Thoracic aorta (tissue), 2 donors: Measurements from ENCODE around the gene CTNNA2. TPM values are rescaled to one million over a fixed set of nuclear protein-coding genes. Genes with fewer than 3 reads are reported as not detected.

Experiments
- ATAC-seq: fragments of 150-250 bp; one replicate; pipeline ENCODE4 v1.8.0; 2017; ENCODE audit warnings: low read depth; ENCODE audit not compliant: insufficient number of reproducible peaks, low FRiP score
- DNase-seq: peaks from one replicate; pipeline ENCODE4 v3.0.0-alpha.2; 2020; ENCODE audit warnings: low spot score
- H3K27ac ChIP-seq, 2 donors: fragments of 200-600 bp; sonication (generic); 1 replicate in 1 of 2; 2 replicates in 1 of 2; pipeline ENCODE4 v1.5.1; 2016; ENCODE audit warnings: mild to moderate bottlenecking in 2 of 2, moderate library complexity in 2 of 2
- H3K27me3 ChIP-seq: fragments of 200-600 bp; sonication (generic); replicated peaks from 2 replicates; pipeline ENCODE4 v1.6.0; 2016; ENCODE audit warnings: mild to moderate bottlenecking; ENCODE audit not compliant: insufficient read depth
- H3K36me3 ChIP-seq: fragments of 200-600 bp; sonication (generic); one replicate; pipeline ENCODE4 v1.5.1; 2016
- H3K4me1 ChIP-seq, 2 donors: fragments of 200-600 bp; sonication (generic); 1 replicate in 1 of 2; 2 replicates in 1 of 2; pipeline versions ENCODE4 v1.5.1 to v1.6.0; 2016; ENCODE audit warnings: low read depth in 2 of 2, mild to moderate bottlenecking in 1 of 2; ENCODE audit not compliant: control insufficient read depth in 1 of 2
- H3K4me3 ChIP-seq: fragments of 200-600 bp; sonication (generic); 2 replicates; pipeline ENCODE4 v1.5.1; 2016; ENCODE audit warnings: mild to moderate bottlenecking
- H3K9me3 ChIP-seq: fragments of 200-600 bp; sonication (generic); 2 replicates; pipeline ENCODE4 v1.5.1; 2016
- total RNA-seq, 2 donors: library from RNA; depleted of rRNA; stranded (reverse); fragments of >200 nt; gene quantifications; one replicate each; pipeline versions ENCODE4 v1.1.0 to v1.2.3, GENCODE V29; 2016
- TF ChIP-seq, protein P1 (sequence below): fragments of 200-600 bp; sonication (generic); IDR thresholded peaks from one replicate; pipeline ENCODE4 v1.5.1; 2019; ENCODE audit warnings: antibody characterized with exemption

Gene CTNNA2
- total RNA-seq, 2 donors from 2014 or later = not detected

GRCh38 chr2:79909521-79909920, 396.7 kb downstream of the CTNNA2 start:
- Histone ChIP-seq H3K4me1 (no peaks in the 10 kb centered on the region), H3K27ac (no peak overlapping the region), H3K27me3 (no peaks in the 10 kb centered on the region), H3K4me3 (no peak overlapping the region), H3K36me3 (no peaks in the 10 kb centered on the region), H3K9me3 (no peaks in the 10 kb centered on the region)
- DNase-seq (no peak), ATAC-seq (no peak)
- TF ChIP-seq, protein P1, sequence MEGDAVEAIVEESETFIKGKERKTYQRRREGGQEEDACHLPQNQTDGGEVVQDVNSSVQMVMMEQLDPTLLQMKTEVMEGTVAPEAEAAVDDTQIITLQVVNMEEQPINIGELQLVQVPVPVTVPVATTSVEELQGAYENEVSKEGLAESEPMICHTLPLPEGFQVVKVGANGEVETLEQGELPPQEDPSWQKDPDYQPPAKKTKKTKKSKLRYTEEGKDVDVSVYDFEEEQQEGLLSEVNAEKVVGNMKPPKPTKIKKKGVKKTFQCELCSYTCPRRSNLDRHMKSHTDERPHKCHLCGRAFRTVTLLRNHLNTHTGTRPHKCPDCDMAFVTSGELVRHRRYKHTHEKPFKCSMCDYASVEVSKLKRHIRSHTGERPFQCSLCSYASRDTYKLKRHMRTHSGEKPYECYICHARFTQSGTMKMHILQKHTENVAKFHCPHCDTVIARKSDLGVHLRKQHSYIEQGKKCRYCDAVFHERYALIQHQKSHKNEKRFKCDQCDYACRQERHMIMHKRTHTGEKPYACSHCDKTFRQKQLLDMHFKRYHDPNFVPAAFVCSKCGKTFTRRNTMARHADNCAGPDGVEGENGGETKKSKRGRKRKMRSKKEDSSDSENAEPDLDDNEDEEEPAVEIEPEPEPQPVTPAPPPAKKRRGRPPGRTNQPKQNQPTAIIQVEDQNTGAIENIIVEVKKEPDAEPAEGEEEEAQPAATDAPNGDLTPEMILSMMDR = no peak

GRCh38 chr2:79910643-79911042, 397.8 kb downstream of the CTNNA2 start:
- no peaks in the 10 kb centered on the region for H3K4me1 ChIP-seq
- H3K9me3 ChIP-seq = no peaks in the 10 kb centered on the region
- TF ChIP-seq, protein P1 = no peak
- H3K27me3 ChIP-seq = no peaks in the 10 kb centered on the region
- no peaks in the 10 kb centered on the region for H3K36me3 ChIP-seq
- H3K4me3 ChIP-seq = no peak overlapping the region
- no peak overlapping the region for H3K27ac ChIP-seq
- DNase-seq (no peak), ATAC-seq (no peak)

DNA sequence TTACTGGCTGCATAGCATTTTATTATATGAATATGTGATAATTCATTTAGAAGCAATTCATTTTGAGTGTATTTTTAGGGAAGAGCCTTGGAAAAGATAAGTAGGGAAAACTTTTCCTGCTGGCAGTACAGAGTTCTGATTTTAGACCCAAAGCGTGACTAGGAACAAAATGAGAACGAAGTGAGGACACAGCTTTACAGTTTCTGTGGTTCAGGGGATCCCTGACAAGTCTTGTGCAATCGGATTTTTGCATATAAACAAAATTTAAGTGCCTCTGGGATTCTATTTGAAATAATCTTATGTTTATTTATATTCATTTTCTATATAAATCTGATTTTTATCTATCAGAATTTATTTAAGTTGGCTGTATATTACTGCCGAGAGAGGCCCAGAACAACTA, 402.6 kb downstream of the CTNNA2 start:
- no peak for ATAC-seq
- H3K27ac ChIP-seq = no peak overlapping the region
- H3K4me1 ChIP-seq = no peaks in the 10 kb centered on the region

DNA sequence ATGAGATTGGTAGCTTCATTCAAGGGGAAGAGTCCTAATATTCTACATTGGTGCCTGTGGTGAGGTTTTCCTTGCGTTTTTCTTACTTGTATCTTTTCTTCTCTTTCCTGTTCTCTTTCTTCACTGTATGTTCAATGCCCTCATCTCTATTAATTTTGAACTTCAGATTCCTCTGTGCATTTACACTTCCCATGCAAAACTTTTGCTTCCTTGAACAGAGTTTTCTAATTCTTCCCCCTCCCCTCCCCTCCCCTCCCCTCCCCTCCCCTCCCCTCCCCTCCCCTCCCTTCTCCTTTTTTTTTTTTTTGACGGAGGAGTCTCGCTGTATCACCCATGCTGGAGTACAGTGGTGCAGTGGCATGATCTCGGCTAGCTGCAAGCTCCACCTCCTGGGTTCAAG, 403.4 kb downstream of the CTNNA2 start:
- no peaks in the 10 kb centered on the region for H3K4me1 ChIP-seq
- no peak overlapping the region for H3K4me3 ChIP-seq
- no peaks in the 10 kb centered on the region for H3K36me3 ChIP-seq
- H3K9me3 ChIP-seq = no peaks in the 10 kb centered on the region
- no peak overlapping the region for H3K27ac ChIP-seq
- TF ChIP-seq, protein P1 = no peak
- DNase-seq = no peak
- no peaks in the 10 kb centered on the region for H3K27me3 ChIP-seq
- ATAC-seq = no peak

More for the DNA sequence above, 402.6 kb downstream of the CTNNA2 start:
- DNase-seq = no peak
- no peaks in the 10 kb centered on the region for H3K9me3 ChIP-seq
- no peaks in the 10 kb centered on the region for H3K36me3 ChIP-seq
- H3K27me3 ChIP-seq = no peaks in the 10 kb centered on the region
- no peak overlapping the region for H3K4me3 ChIP-seq
- TF ChIP-seq, protein P1 = no peak

DNA sequence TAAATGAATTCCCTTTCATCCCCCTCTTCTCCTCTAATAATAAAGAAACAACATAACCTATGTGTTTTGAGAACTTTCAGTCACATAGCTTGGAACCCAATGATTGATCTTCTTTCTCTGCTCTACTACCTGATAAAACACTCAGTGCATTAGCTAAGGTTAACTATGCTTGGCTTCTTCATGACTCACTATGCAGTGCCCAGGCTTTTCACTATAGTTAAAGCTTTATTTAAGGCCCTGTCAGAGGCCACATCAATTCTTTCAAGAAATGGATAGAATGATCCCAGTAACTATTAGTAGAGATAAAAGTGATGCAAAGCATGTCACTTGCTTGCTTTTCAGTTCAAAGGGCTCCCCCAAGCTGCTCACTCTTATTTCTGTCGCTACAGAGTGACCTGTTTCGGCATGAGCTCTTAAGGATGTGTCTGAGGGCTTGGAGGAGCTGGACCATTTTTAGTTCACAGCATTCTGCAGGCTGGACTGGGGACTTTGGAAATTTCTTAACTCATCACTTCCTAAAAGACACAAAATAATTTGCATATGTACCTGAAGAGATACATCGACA, 407.7 kb downstream of the CTNNA2 start:
- Histone ChIP-seq H3K4me3 (no peak overlapping the region), H3K9me3 (no peaks in the 10 kb centered on the region), H3K27me3 (no peaks in the 10 kb centered on the region), H3K27ac (no peak overlapping the region), H3K4me1 (no peaks in the 10 kb centered on the region), H3K36me3 (no peaks in the 10 kb centered on the region)
- DNase-seq (no peak), ATAC-seq (no peak)
- TF ChIP-seq, protein P1 = no peak
